Stimulated activated CD8-positive, alpha-beta memory T cell treated with anti-CD3 and anti-CD28 coated beads, Interleukin-15, amount 100 ng/mL, for 4 hours (primary cell): ENCODE measurements around the gene HDAC7.
"Not testable (repeated sequence)": the region's sequence is repeated elsewhere in the genome, so short reads cannot be mapped to it uniquely, and the experiment has no call there.

Source experiments
- DNase-seq, 2 donors: peaks; one replicate each; pipeline ENCODE4 v3.0.0-alpha.2; 2020; ENCODE audit warnings: low read depth in 2 of 2

HDAC7 gene

DNA sequence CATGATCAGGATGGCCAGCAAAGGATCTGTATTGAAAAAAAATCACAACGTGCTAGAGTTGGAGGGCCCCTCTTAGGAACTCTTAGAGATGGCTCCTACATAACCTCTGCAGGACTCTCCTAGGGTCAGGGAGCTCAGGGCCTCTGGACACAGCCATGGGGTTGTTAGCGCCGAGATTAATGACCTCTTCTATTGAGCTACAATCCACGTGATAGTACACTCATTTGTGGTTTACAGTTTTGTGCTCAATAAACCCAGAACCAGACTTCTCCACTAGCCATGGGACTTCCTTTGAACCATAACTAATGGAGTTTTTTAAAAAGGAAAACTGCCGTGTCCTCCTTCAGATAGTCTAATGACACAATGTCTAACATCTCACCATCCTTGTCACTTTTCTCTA lies 29.6 kb upstream of the HDAC7 start:
- DNase-seq: no peak

DNA sequence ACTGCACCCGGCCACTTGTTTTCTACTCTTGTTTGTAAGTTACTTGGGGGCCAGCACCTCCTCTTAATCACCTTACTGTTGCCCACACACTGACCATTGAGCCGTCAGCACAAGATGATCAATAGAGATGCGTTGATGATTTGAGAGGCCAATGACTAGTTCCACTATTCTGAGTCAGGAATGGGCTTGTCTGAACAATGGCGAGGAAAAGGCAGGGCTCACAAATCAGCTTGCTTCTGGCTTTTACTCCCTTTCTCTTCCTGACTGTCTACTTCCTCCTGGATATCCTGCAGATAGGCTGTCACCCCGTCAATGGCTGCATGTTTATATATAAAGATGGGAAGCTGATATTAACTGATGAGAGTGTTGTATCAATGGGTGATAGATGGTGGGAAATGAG lies 29.1 kb upstream of the HDAC7 start:
- no peak for DNase-seq

DNA sequence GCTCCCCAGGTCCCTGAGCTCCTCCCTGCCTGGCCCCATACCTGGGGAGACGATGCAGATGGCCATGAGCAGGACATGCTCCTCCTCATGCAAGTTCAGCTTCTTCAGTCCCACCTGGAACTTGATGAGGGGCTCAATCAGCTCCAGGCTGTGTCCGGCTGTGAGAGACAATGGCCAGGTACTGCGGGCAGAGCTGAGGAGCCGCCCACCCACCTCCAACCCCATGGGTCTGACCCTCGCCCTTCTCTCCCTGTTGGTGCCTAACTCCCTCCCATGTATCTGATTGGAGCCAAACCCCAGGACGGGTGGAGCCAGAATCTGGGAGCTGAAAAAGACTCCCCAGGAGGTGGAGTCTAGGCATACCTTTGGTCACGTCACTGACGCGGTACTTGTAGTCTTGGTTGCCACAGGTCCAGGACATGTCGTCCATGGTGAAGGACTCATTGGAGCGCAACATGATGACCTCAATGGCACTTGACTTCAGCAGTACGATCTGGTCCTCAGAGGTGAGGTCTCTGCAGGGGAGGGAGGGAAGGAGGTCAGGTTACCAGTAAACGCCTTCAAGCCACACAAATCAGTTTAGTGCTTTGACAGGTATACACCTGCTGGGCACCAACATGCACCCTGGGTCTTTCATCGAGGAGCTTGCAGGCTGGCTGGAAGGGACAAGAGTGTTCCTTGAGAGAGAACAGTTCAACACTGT lies 26.7 kb upstream of the HDAC7 start:
- DNase-seq: no peak

GRCh38 chr12:47845081-47845480 lies 25.4 kb upstream of the HDAC7 start:
- no peak for DNase-seq

DNA sequence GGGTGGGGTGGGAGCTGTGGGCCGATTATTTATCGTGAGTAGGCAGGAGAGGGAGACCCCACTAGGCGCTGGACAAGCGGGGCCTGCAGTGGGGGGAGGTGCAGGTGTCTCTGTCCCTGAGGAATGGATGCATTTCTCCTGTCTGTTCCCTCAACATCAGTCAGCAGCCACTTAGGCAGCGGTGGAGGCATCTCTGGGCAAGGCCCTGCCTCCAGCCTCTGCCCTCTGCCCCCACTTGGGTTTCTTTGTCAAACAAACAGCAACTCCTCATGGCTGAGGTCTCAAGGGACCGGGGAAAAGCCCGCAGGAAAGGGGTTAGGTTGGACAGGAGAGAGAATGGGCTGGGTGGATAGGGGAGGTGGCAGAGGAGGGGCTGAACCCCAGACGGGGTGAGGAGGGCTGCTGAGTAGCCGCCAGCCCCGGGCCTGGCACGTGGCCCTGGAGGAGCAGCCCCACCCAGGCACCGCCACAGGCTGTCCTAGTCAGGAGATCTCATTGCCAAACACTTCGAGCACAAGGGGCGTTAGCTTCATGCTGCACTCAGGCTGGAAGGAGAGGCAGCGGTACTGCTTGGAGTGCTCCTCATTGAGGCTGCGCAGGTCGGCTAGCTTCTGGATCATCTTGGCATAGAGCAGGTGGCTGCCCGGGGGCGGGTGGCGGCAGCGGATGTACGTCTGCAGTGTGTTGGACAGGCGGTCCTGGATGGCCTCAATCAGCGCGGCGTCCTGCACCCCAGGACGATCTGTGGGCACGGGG lies 24.7 kb upstream of the HDAC7 start:
- no peak for DNase-seq

DNA sequence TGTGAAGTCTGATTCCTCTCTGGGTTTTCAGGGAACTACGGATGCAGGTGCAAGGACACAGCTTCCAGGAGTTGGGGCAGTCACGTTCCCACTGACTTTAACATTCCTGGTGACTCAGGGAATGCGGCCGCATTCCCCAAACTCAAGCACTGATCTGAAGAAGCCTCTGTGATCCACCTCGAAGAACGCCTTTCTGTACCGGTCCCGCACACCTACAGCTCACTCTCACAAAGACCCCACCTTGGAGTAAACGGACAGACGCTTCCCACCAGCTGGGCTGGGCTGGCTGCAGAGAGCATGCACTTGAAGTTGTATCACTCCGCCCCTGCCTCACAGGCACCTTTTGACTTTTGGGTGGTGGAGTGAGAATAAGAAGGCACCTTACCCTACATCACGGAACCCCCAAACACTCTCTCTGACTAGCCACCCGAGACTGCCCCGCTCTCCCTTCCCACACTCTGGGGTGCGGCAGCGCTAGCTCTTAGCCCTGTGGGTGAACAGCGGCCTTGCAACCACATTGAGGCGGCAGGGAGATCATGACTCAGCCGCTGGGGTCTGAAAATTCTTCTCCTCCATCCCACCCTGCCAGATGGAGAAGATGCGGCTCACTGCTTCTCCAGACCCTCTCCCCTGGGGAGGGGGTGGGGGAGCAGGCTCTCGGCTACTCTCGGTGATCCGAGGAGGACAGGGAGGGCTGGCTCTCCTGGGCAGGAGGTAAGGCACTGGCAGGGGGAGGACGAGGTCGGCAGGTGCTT lies 23.7 kb upstream of the HDAC7 start:
- no peak for DNase-seq

DNA sequence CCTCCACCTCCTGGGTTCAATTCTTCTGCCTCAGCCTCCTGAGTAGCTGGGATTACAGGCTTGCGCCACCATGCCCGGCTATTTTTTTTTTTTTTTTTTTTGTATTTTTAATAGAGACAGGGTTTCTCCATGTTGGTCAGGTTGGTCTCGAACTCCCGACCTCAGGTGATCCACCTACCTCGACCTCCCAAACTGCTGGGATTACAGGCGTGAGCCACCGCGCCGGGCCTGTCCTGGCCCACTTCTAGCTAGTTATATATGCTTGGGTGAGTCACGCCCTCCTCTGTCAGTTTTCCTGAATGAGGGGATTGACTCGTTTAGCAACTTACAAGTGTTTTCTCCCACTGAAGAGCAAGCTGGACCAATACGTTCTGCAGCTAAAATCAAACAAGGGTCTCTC lies 22.8 kb upstream of the HDAC7 start:
- not testable (repeated sequence) for DNase-seq

- DNase-seq: no peak
Observed at GRCh38 chr12:47841910-47842309, 22.2 kb upstream of the HDAC7 start.

DNA sequence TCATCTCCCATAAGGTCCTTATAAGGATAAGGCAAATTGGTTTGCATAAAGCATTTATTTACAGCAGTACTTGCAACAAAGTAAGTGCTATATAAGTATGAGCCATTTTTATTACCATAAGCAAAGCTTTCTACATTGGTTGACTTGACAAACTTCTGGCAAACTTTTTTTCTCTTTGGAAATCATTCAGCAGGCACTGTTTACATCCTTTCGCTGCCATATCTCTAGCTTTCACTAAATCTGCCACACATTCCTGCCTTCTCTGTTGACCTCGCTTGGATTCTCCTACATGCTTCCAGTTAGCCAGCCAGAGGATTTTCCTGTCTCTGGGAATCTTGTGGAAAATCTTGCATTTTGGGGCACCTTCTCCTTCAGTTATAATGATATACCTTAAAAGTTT lies 21.8 kb upstream of the HDAC7 start:
- DNase-seq: no peak

DNA sequence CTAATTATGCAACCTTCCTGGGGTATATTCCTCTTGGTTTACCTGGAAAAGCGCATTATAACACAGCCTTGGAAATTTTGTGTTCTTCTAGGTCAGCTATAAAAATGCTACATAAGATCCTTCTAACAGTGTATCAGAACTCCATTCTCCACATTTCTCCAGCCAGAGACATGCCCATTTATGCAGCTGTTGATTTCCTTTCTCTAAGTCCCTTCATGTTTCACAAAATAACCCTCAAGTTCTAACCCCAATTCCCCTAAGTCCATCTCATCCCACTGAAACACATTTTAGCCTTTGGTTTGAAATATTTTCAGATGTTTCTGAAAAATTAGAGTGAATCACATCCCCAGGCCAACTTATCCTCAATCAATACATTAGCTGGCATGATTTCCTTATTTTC lies 20.9 kb upstream of the HDAC7 start:
- no peak for DNase-seq

GRCh38 chr12:47839214-47839876 lies 19.6 kb upstream of the HDAC7 start:
- DNase-seq: no peak

DNA sequence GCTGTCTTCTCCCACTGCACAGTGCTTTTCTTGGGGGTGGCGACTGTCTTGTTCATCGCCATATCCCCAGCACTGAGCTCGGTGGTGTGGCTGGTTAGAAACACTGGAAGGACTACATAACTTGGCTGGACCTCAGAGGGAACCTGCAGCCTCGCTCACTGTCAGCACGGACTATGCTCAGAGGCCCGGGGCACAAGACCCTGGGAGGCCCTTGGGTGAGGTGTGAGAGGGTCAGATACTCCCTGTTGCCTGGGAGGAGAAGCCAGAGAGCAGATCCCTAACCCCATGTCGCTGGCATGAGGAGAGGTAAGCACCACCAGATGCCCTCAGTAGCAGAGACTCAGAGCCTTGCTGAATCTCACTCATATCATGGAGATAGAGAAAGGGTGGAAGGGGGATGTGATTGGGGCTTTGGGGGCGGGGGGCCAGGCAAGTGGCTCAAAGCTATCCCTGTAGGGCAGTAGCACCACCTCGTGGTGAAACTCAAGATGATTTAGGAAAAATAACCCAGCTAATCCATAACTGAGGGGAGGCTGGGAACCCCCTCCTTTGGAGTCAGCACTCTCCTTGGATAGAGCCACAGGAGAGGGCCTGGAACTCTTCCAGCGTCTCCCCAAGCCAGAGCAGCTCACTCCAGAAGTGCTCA lies 18.7 kb upstream of the HDAC7 start:
- DNase-seq: no peak

- DNase-seq: no peak
Observed at GRCh38 chr12:47837190-47838171, 17.8 kb upstream of the HDAC7 start.

GRCh38 chr12:47835831-47836155 lies 16.1 kb upstream of the HDAC7 start:
- DNase-seq: no peak

DNA sequence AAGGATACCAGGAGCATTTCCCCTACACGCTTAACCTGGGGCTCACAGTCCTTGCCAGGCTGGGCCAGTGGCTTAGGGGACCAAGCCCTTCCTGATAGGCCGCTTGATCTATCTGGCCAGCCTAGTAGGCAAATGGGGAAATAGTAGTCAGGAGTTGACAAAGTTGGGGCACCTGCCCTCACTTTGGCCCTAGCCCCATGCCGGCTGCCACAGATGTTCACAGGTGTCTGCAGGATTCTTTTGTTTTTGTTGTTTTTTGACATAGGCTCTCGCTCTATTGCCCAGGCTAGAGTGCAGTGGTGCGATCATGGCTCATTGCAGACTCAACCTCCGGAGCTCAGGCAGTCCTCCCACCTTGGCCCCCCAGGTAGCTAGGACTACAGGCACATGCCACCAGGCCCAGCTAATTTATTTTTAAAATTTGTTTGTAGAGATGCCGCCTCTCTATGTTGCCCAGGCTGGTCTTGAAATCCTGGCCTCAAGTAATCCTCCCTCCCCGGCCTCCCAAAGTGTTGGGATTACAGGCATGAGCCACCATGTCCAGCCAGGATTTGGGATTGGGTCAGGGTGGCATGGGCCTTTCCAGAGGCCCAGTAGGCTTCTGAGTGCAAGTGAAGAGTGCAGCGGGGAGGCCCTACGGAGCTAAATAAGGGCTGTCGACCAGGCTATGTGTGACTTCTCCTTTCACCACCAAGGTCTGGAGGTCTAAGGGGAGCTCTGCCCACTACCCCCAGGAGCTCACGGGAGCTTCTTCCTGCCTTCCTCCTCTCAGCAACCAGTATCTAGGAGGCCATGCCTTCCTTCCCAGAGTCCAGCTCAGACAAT lies 15.5 kb upstream of the HDAC7 start:
- DNase-seq: no peak

DNA sequence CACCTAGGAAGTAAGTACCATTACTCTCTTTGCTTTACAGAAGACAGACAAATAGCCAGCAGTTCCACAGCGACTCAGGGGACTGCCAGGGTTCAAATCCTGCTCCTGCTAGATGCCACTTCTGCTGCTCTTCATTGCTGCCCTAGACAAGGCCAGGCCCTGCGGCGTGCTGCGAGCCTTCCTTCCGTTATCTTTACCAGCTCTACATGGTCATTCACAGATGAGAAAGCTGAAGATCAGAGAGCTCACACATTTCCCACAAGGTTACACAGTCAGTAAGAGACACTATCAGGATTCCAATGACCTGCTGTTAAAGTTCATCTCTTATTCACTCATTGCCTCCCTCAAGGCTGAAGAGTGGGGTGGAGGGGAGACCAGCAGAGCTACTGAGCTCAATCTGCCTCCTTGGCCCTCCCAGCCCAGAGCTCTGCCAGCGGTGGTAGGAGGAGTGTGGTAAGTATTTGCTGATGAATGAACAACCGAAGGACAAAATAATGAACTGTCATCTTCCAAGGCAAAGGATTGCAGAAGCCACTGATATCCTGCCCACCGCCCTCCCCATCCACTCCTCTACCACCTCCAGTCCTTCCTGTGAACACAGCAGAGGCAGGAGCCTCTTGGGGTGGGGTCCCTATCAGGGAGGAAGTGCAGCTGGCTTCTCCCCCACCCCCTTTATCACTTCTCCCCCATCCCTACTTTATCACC lies 14.6 kb upstream of the HDAC7 start:
- no peak for DNase-seq

- no peak for DNase-seq
Observed at GRCh38 chr12:47833591-47834012, 13.9 kb upstream of the HDAC7 start.

DNA sequence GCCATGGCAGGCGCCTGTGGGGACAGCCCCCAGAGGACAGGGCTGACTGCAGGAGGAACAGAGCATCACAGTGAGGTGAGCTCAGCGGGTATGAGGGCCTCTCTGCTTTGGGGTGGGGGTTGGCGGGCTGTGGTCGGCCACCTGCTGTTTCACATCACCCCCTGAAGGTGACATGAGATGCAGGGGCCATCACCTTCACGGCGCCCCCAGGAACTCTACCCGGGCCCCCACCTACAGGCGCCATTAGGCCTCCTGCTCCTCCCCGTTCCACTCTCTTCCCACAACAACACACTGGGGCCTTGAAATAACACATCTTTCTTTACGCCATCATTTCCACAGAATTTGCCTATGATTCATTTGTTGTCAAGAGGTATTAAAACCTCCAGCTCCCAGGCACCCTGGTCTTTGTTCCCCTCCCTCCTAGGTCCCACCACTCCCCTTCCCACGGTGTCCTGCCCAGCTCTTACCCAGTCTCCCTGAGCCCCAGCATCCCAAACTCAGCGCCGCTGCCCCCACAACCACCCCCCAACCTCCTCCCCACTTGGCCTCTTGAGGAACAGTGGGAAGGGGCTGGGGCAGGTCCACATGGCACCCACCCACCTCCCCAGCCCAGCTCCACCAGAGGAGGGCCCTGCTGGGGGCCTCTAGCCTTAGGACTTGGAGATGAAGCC lies 12.7 kb upstream of the HDAC7 start:
- no peak for DNase-seq

GRCh38 chr12:47829584-47829983 lies 9.9 kb upstream of the HDAC7 start:
- DNase-seq: no peak
